B cell (primary cell): Measurements from ENCODE around the gene DKKL1.

Experiments used
- CTCF ChIP-seq: fragments of 200-600 bp; IDR thresholded peaks from one replicate; pipeline ENCODE4 v1.8.0; 2022; ENCODE audit warnings: antibody characterized with exemption, mild to moderate bottlenecking
- EZH2 ChIP-seq: IDR thresholded peaks from 2 replicates; pipeline ENCODE4 v1.6.1; 2012; ENCODE audit warnings: borderline replicate concordance, low read depth, mild to moderate bottlenecking, moderate library complexity, low read length; ENCODE audit not compliant: insufficient read depth, poor library complexity, severe bottlenecking

DNA sequence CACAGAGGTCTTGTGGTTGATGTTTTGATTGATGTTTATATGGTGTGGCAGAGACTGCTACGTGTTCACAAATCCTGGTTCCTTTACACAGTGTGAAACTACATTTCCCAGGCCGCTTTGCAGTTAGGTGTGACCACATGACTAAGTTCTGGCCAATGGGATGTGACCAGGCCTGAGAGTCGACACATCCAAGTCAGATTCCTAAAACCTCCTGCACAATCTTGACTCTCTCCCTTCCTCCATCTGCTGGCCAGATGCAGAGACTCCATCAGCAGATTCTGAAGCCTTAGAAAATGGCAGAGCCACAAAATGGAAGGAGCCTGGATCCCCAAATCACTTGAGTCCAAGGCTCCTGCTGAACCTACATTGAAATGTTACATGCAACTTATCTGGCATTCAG is 15.8 kb upstream of the DKKL1 start:
- no peak for TF ChIP-seq CTCF
- TF ChIP-seq EZH2 = no peak
